Thyroid gland (tissue), 4 donors: ENCODE data around the gene SETDB2. TPM values are rescaled to one million over a fixed set of nuclear protein-coding genes. Genes with fewer than 3 reads are reported as not detected.
"Not testable (repeated sequence)": the region's sequence is repeated elsewhere in the genome, so short reads cannot be mapped to it uniquely, and the experiment has no call there.

Experiments used
- DNase-seq, 2 donors: peaks; one replicate each; pipeline ENCODE4 v3.0.0-alpha.2; 2019
- H3K27ac ChIP-seq, 3 donors: fragments of 200-600 bp; sonication (generic); 1 replicate in 2 of 3; 2 replicates in 1 of 3; pipeline ENCODE4 v1.5.1; 2016 to 2019; ENCODE audit warnings: mild to moderate bottlenecking in 1 of 3, moderate library complexity in 1 of 3
- H3K27me3 ChIP-seq: fragments of 200-600 bp; sonication (generic); one replicate; pipeline ENCODE4 v1.5.1; 2019
- H3K36me3 ChIP-seq, 2 donors: fragments of 200-600 bp; sonication (generic); one replicate each; pipeline ENCODE4 v1.5.1; 2016 to 2019
- H3K4me1 ChIP-seq, 2 donors: fragments of 200-600 bp; sonication (generic); one replicate each; pipeline ENCODE4 v1.5.1; 2017 to 2019
- H3K4me3 ChIP-seq, 3 donors: fragments of 200-600 bp; sonication (generic); replicated peaks in 1 of 3; 1 replicate in 2 of 3; 2 replicates in 1 of 3; pipeline ENCODE4 v1.5.1; 2016; ENCODE audit warnings: mild to moderate bottlenecking in 1 of 3
- H3K9me3 ChIP-seq: fragments of 200-600 bp; sonication (generic); one replicate; pipeline ENCODE4 v1.5.1; 2017
- CTCF ChIP-seq, 6 experiments: fragments of 200-600 bp in 3 of 6; fragments of 450-650 bp in 3 of 6; sonication (generic) in 3 of 6; IDR thresholded peaks; one replicate each; pipeline ENCODE4 v1.5.1; 2016 to 2019; ENCODE audit warnings: antibody characterized with exemption in 6 of 6, mild to moderate bottlenecking in 2 of 6, inconsistent platforms in 1 of 6, moderate library complexity in 1 of 6
- POLR2A ChIP-seq, 2 donors: fragments of 450-650 bp; IDR thresholded peaks; one replicate each; pipeline ENCODE4 v1.6.1; 2017; ENCODE audit warnings: antibody characterized with exemption in 2 of 2, mild to moderate bottlenecking in 2 of 2, moderate library complexity in 1 of 2
- WGBS, 2 donors: methylation state at CpG; one replicate each; pipeline ENCODE4 v1.1.5; 2017; 5-methylcytosine and 5-hydroxymethylcytosine counted together
- intact Hi-C: fragments of 100-400 bp; cut with DNase I; formaldehyde crosslinking; loops from one replicate; pipeline ENCODE4 v1.15.1; 2023
- total RNA-seq, 4 donors: library from RNA; depleted of rRNA; stranded (reverse); fragments of >200 nt; gene quantifications; one replicate each; pipeline ENCODE4 v1.2.3, GENCODE V29; 2016

The SETDB2 gene
- total RNA-seq, 4 donors from 2014 or later: 17.9 to 27.4 (median 22.1) TPM

GRCh38 chr13:49481788-49482187 is 37.7 kb downstream of the SETDB2 start:
- Histone ChIP-seq H3K36me3 (peaks cover 31 to 42% of the 10 kb centered on the region in 2 donors), H3K27me3 (no peaks in the 10 kb centered on the region), H3K27ac (no peak overlapping the region), H3K4me1 (no peaks in the 10 kb centered on the region), H3K4me3 (no peak overlapping the region), H3K9me3 (no peaks in the 10 kb centered on the region)
- intact Hi-C loops: no loop called here
- 81 to 88% methylated on average over 5 of the region's 5 CpGs for WGBS, 2 donors
- TF ChIP-seq POLR2A (IDR thresholded peaks at IDR 0.05) (no peak), CTCF (IDR thresholded peaks at IDR 0.05) (no peak)
- DNase-seq: no peak

- Histone ChIP-seq H3K27ac (no peak overlapping the region), H3K4me3 (no peak overlapping the region), H3K36me3 (peaks cover 8 to 16% of the 10 kb centered on the region in 2 donors), H3K9me3 (no peaks in the 10 kb centered on the region), H3K27me3 (no peaks in the 10 kb centered on the region), H3K4me1 (peaks cover 0 to 4% of the 10 kb centered on the region in 2 donors)
- WGBS, 2 donors: 93 to 96% methylated on average over 2 of the region's 2 CpGs
- no peak for DNase-seq
- intact Hi-C loops: no loop called here
- TF ChIP-seq POLR2A (IDR thresholded peaks at IDR 0.05) (no peak), CTCF (IDR thresholded peaks at IDR 0.05) (no peak)
These were observed 44.5 kb downstream of the SETDB2 start for GRCh38 chr13:49488563-49488962.

- WGBS, 2 donors: 84 to 91% methylated on average over 2 of the region's 2 CpGs
- peaks cover 8 to 22% of the 10 kb centered on the region in 2 donors for H3K4me1 ChIP-seq
- intact Hi-C loops: loop anchor here (10.0 kb wide), 2 partner anchors 90 to 190 kb away; partner anchors contain the start of gene RCBTB1
These were observed 50.6 kb downstream of the SETDB2 start for GRCh38 chr13:49494645-49495044.

GRCh38 chr13:49495783-49496762 is 52.0 kb downstream of the SETDB2 start, which contains the start of gene PHF11:
Gene PHF11, plus strand, starts transcription at chr13:49495953. Its CDS starts 49 bp downstream, at chr13:49496002.
- peak; percentile 60 to 72 for TF ChIP-seq POLR2A (IDR thresholded peaks at IDR 0.05)
- peak in 3 of 6 experiments; percentile 19 to 36 (median 30) for TF ChIP-seq CTCF (IDR thresholded peaks at IDR 0.05)
- Histone ChIP-seq H3K27me3 (no peaks in the 10 kb centered on the region), H3K9me3 (no peaks in the 10 kb centered on the region), H3K27ac (peak within 1 kb of the TSS; percentile 98 to 99 (median 98)), H3K4me3 (peak within 1 kb of the TSS; percentile 44 to 80 (median 75)), H3K4me1 (peaks cover 13 to 25% of the 10 kb centered on the region in 2 donors), H3K36me3 (no peaks in the 10 kb centered on the region)
- DNase-seq: peak; percentile 95 to 97
- intact Hi-C loops: loop anchor here (10.0 kb wide), 2 partner anchors 89 to 191 kb away; partner anchors contain the start of gene RCBTB1
- 5 to 11% methylated on average over 13 to 22 of the region's 71 CpGs for WGBS, 2 donors

More at GRCh38 chr13:49494645-49495044, 50.6 kb downstream of the SETDB2 start:
- Histone ChIP-seq H3K27ac (peak overlapping the region; percentile 98 to 99 (median 98)), H3K9me3 (no peaks in the 10 kb centered on the region), H3K4me3 (peak overlapping the region in 1 of 3 donors; percentile 44), H3K36me3 (no peaks in the 10 kb centered on the region), H3K27me3 (no peaks in the 10 kb centered on the region)
- DNase-seq: no peak
- no peak for TF ChIP-seq CTCF (IDR thresholded peaks at IDR 0.05)
- no peak for TF ChIP-seq POLR2A (IDR thresholded peaks at IDR 0.05)

- H3K27ac ChIP-seq: peak overlapping the region; percentile 98 to 99 (median 98)
- DNase-seq: peak in 1 of 2 donors; percentile 23
- not testable (repeated sequence) for H3K9me3 ChIP-seq, H3K27me3 ChIP-seq, H3K36me3 ChIP-seq, H3K4me3 ChIP-seq
- WGBS, 2 donors: 81 to 84% methylated on average over 11 of the region's 11 CpGs
- intact Hi-C loops: loop anchor here (10.0 kb wide), 2 partner anchors 88 to 192 kb away; partner anchors contain the start of gene RCBTB1
- H3K4me1 ChIP-seq: peaks cover 13 to 25% of the 10 kb centered on the region in 2 donors
These were observed 52.8 kb downstream of the SETDB2 start for GRCh38 chr13:49496837-49497236.
